Natural killer cell (primary cell): ENCODE data around the gene UBAC2. TPM values are rescaled to one million over a fixed set of nuclear protein-coding genes. Genes with fewer than 3 reads are reported as not detected.
A peak's percentile ranks its signal among the peaks of the same experiment; 100 is the strongest.

Experiments used
- ATAC-seq, 3 donors: fragments of 150-1000 bp in 2 of 3; fragments of 200-7000 bp in 1 of 3; cut with Tn5 transposase; 1 replicate in 1 of 3; 2 replicates in 2 of 3; pipeline ENCODE4 v1.10.0; 2021; ENCODE audit warnings: mild to moderate bottlenecking in 2 of 3, moderate library complexity in 2 of 3
- DNase-seq, 2 donors: peaks; one replicate each; pipeline versions ENCODE4 v3.0.0 to v3.0.0-alpha.2; 2013 to 2021; ENCODE audit warnings: mixed read lengths in 1 of 2
- H3K27ac ChIP-seq: one replicate; pipeline ENCODE4 v1.5.1; 2013; ENCODE audit warnings: mild to moderate bottlenecking, low read length
- H3K27me3 ChIP-seq: one replicate; pipeline ENCODE4 v1.6.1; 2013; ENCODE audit warnings: low read length; ENCODE audit not compliant: control insufficient read depth, insufficient read depth
- H3K36me3 ChIP-seq: one replicate; pipeline ENCODE4 v1.6.1; 2013; ENCODE audit warnings: low read length; ENCODE audit not compliant: control insufficient read depth, insufficient read depth
- H3K4me1 ChIP-seq: one replicate; pipeline ENCODE4 v1.6.1; 2013; ENCODE audit warnings: low read length; ENCODE audit not compliant: control insufficient read depth, insufficient read depth
- H3K4me3 ChIP-seq: one replicate; pipeline ENCODE4 v1.5.1; 2013; ENCODE audit warnings: low read length
- H3K9me3 ChIP-seq: one replicate; pipeline ENCODE4 v1.6.1; 2013; ENCODE audit warnings: low read length; ENCODE audit not compliant: control insufficient read depth, insufficient read depth
- H3K27ac Mint-ChIP-seq, 2 donors: one replicate each; pipeline ENCODE4 v1.8.0; 2022; ENCODE audit warnings: mild to moderate bottlenecking in 2 of 2, mixed read lengths in 2 of 2, moderate library complexity in 1 of 2
- H3K27me3 Mint-ChIP-seq, 2 donors: one replicate each; pipeline ENCODE4 v1.8.0; 2022; ENCODE audit warnings: low read depth in 2 of 2, mixed read lengths in 2 of 2
- H3K36me3 Mint-ChIP-seq: one replicate; pipeline ENCODE4 v1.8.0; 2022; ENCODE audit warnings: mixed read lengths
- H3K4me1 Mint-ChIP-seq, 2 donors: one replicate each; pipeline ENCODE4 v1.8.0; 2022; ENCODE audit warnings: mixed read lengths in 2 of 2
- H3K4me3 Mint-ChIP-seq: one replicate; pipeline ENCODE4 v1.8.0; 2022; ENCODE audit warnings: mild to moderate bottlenecking, moderate library complexity, mixed read lengths
- H3K9me3 Mint-ChIP-seq, 2 donors: one replicate each; pipeline ENCODE4 v1.8.0; 2022; ENCODE audit warnings: mixed read lengths in 2 of 2
- WGBS: methylation state at CpG from one replicate; pipeline ENCODE4 v1.1.7; 2013; ENCODE audit warnings: missing lambda C conversion rate; ENCODE audit not compliant: insufficient coverage; 5-methylcytosine and 5-hydroxymethylcytosine counted together
- intact Hi-C: fragments of 100-400 bp; cut with micrococcal nuclease; formaldehyde crosslinking; loops from one replicate; pipeline ENCODE4 v1.14.2; 2022
- total RNA-seq, 4 donors: library from RNA; stranded (reverse); fragments of 120-200 nt in 1 of 4; gene quantifications; one replicate each; pipeline versions ENCODE4 v1.2.3 to v1.2.4, GENCODE V29; 2013 to 2022
- TF ChIP-seq, protein P1 (sequence below): fragments of 200-600 bp; IDR thresholded peaks from one replicate; pipeline ENCODE4 v1.8.0; 2022; ENCODE audit warnings: antibody characterized with exemption

Gene UBAC2
- total RNA-seq, 3 donors from 2014 or later (not counting 1 experiment from before 2014, with no cell fraction given): 50.6 to 59.1 (median 56.4) TPM

DNA sequence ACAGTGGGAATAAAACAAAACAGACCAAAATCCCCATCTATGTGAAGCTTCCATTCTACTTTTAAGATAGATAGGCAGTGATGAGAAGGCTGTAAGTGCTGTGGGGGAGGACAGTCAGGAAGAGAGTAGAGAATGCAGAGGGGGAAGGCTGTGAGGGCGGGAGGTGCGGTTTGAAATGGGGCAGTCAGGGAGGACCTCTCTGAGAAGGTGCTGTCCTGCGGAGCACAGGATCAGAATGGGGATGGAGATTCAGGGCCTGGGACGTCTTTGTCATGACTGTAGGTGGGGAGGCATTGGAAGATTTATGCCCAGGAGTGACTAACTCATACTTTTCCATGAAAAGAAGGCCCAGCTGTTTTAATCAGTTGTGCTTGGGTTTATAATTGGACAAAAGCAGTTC, 110.5 kb downstream of the UBAC2 start:
- Mint-ChIP-seq H3K4me1 (peaks cover 48 to 56% of the 10 kb centered on the region in 2 donors), H3K27ac (peak overlapping the region in 1 of 2 donors; percentile 5), H3K9me3 (no peaks in the 10 kb centered on the region), H3K4me3 (no peak overlapping the region), H3K36me3 (peaks cover 14% of the 10 kb centered on the region), H3K27me3 (no peaks in the 10 kb centered on the region)
- Histone ChIP-seq H3K27me3 (no peaks in the 10 kb centered on the region), H3K36me3 (peaks cover 7% of the 10 kb centered on the region), H3K4me3 (no peak overlapping the region), H3K4me1 (peaks cover 38% of the 10 kb centered on the region), H3K9me3 (no peaks in the 10 kb centered on the region), H3K27ac (no peak overlapping the region)
- WGBS: 73% methylated on average over 4 of the region's 4 CpGs
- TF ChIP-seq, protein P1, sequence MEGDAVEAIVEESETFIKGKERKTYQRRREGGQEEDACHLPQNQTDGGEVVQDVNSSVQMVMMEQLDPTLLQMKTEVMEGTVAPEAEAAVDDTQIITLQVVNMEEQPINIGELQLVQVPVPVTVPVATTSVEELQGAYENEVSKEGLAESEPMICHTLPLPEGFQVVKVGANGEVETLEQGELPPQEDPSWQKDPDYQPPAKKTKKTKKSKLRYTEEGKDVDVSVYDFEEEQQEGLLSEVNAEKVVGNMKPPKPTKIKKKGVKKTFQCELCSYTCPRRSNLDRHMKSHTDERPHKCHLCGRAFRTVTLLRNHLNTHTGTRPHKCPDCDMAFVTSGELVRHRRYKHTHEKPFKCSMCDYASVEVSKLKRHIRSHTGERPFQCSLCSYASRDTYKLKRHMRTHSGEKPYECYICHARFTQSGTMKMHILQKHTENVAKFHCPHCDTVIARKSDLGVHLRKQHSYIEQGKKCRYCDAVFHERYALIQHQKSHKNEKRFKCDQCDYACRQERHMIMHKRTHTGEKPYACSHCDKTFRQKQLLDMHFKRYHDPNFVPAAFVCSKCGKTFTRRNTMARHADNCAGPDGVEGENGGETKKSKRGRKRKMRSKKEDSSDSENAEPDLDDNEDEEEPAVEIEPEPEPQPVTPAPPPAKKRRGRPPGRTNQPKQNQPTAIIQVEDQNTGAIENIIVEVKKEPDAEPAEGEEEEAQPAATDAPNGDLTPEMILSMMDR: no peak
- DNase-seq (no peak), ATAC-seq (no peak)
- intact Hi-C loops: no loop called here

DNA sequence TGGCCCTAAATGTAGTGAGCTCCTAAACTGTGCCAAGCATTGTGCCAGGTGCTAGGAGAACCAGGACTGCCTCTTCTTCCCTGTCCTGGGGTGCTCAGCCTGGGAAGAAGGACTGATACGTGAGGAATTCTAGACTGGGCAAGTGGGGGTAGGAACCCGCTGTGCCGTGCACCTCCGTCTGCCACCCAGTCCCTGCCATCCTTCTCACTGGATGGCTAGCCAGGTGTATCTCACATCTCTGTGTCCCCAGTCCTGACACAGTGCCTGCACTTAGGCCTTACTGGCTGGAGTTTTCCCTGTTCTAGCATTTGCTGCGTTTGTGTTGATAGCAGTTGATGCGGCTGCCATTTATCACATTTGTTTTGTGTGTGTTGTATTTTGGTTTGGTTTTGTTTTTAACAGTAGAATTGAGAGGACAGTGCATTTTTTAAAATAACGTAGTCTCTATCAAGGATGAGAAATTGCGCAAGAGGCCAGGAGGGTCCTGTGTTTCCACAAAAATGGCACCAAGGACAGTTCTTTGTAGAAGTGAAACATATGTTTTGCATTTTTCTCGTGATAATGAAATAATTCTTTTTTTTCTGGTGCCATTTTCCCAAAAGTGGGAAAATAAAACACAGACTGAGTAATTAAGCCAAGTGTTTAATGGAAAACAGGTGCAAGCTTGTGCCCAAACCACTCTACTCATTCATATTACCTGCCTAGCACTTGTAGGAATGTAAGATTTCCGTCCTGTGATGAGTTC, 111.3 kb downstream of the UBAC2 start:
- peaks cover 7% of the 10 kb centered on the region for H3K36me3 ChIP-seq
- H3K9me3 ChIP-seq: no peaks in the 10 kb centered on the region
- intact Hi-C loops: no loop called here
- Mint-ChIP-seq H3K4me3 (no peak overlapping the region), H3K27me3 (no peaks in the 10 kb centered on the region), H3K9me3 (no peaks in the 10 kb centered on the region), H3K4me1 (peaks cover 47 to 48% of the 10 kb centered on the region in 2 donors), H3K27ac (no peak overlapping the region), H3K36me3 (peaks cover 14% of the 10 kb centered on the region)
- no peak for ATAC-seq
- no peak overlapping the region for H3K4me3 ChIP-seq
- H3K4me1 ChIP-seq: peaks cover 38% of the 10 kb centered on the region
- H3K27ac ChIP-seq: peak overlapping the region; percentile 39
- H3K27me3 ChIP-seq: no peaks in the 10 kb centered on the region
- WGBS: 93% methylated on average over 10 of the region's 10 CpGs
- TF ChIP-seq, protein P1: no peak
- DNase-seq: no peak

DNA sequence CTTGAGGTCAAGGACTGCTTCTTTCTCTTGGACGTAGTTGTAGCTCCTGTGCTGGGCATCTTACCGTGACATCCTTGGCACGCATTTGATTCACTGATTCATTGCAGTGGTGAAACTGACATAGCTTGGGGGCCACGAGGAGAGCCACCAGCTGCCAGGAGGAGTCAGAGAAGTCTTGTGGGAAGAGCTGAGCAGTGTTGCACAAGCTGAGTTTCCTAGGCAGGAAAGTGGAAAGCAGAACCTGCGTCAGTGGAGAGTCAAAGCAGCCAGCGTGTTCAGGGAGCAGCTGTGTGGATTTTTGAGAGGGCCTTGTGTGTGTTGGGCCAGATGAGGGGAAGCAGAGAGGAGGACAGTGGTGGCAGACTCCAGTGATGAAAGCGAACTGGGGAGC, 111.8 kb downstream of the UBAC2 start:
- Mint-ChIP-seq H3K4me3 (no peak overlapping the region), H3K27ac (no peak overlapping the region), H3K27me3 (no peaks in the 10 kb centered on the region), H3K36me3 (peaks cover 14% of the 10 kb centered on the region), H3K4me1 (peaks cover 42% of the 10 kb centered on the region in 2 donors), H3K9me3 (no peaks in the 10 kb centered on the region)
- Histone ChIP-seq H3K36me3 (peaks cover 10% of the 10 kb centered on the region), H3K9me3 (no peaks in the 10 kb centered on the region), H3K27ac (peak overlapping the region; percentile 39), H3K4me1 (peaks cover 38% of the 10 kb centered on the region), H3K4me3 (no peak overlapping the region), H3K27me3 (no peaks in the 10 kb centered on the region)
- ATAC-seq (no peak), DNase-seq (peak in 1 of 2 donors; percentile 40)
- TF ChIP-seq, protein P1: no peak
- 69% methylated on average over 7 of the region's 7 CpGs for WGBS
- intact Hi-C loops: no loop called here
